ENCODE measurements around the gene MSRB3.

The MSRB3 gene

DNA sequence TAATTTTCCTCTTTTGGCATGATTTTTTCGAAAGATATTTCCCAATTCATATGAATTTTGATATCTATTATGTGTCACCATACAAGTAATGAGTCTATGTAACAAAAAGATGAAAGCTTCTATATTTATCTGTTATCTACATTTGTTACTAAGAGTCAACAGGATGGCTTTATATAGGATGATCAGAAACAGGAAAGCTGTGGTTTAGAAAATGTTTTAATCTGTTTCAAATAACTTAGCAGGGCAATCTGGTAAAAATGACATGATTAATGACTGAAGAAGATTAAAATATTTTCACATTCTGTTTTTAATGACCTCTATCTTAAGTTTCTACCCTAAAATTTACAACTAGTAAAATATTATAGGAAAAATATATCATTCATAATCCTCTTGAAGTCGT is 105.8 kb downstream of the MSRB3 start:
- Histone ChIP-seq H3K27ac (no peak overlapping the region), H3K36me3 (replicated peaks) (no peaks in the 10 kb centered on the region), H3K27me3 (replicated peaks) (no peaks in the 10 kb centered on the region), H3K4me3 (ENCODE audit: low read depth, low read length) (no peak overlapping the region)
- TF ChIP-seq, protein P1, sequence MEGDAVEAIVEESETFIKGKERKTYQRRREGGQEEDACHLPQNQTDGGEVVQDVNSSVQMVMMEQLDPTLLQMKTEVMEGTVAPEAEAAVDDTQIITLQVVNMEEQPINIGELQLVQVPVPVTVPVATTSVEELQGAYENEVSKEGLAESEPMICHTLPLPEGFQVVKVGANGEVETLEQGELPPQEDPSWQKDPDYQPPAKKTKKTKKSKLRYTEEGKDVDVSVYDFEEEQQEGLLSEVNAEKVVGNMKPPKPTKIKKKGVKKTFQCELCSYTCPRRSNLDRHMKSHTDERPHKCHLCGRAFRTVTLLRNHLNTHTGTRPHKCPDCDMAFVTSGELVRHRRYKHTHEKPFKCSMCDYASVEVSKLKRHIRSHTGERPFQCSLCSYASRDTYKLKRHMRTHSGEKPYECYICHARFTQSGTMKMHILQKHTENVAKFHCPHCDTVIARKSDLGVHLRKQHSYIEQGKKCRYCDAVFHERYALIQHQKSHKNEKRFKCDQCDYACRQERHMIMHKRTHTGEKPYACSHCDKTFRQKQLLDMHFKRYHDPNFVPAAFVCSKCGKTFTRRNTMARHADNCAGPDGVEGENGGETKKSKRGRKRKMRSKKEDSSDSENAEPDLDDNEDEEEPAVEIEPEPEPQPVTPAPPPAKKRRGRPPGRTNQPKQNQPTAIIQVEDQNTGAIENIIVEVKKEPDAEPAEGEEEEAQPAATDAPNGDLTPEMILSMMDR (IDR thresholded peaks at IDR 0.05; ENCODE audit: low read depth, low read length, missing control alignments) = no peak
- in situ Hi-C loops (cut with HindIII; ENCODE audit: low pct_ligation_motif_present, low sequenced_read_pairs) = no loop called here
- no peak for DNase-seq

DNA sequence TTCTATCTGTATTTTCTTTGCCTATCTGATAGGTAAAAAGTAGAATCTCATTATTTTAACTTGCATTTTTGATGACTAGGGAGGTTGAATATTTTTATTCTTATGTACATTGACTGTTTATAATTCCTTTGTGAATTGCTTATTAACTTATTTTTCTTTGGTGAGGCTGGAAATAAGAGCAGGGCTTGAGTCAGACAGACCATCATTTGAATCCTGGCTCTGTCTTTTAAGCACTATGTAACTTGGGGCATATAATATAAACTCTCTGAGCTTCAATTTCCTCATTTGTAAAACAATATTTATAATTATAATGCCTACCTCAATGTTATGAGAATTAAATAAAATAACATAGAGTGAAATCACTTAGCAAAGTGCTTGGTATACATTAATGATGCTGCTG is 108.9 kb downstream of the MSRB3 start:
- TF ChIP-seq, protein P1 (IDR thresholded peaks at IDR 0.05; ENCODE audit: low read depth, low read length, missing control alignments) = no peak
- no peak for DNase-seq
- in situ Hi-C loops (cut with HindIII; ENCODE audit: low pct_ligation_motif_present, low sequenced_read_pairs) = no loop called here
- Histone ChIP-seq H3K36me3 (replicated peaks) (no peaks in the 10 kb centered on the region), H3K27ac (no peak overlapping the region), H3K4me3 (ENCODE audit: low read depth, low read length) (no peak overlapping the region), H3K27me3 (replicated peaks) (no peaks in the 10 kb centered on the region)

DNA sequence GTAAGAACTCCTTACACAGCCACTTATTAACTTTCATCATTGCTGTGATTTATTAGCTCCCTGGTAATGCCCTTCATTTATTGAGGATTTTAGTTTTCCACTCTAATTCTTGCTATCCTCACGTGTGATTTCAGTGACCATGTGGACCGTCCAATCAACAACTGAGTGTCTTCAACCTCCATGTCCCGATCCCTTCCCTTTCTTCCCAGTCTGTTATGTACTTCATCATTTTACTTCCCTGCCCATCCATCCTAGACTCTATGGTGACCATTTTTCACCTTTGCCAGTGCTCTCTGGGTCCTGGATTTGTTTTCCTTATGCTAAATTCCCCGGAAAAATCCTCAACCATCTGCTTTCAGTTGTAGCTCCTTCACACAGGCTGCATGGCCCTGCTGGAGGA is 111.0 kb downstream of the MSRB3 start:
- Histone ChIP-seq H3K4me3 (ENCODE audit: low read depth, low read length) (no peak overlapping the region), H3K27me3 (replicated peaks) (no peaks in the 10 kb centered on the region), H3K36me3 (replicated peaks) (no peaks in the 10 kb centered on the region), H3K27ac (no peak overlapping the region)
- no peak for DNase-seq
- TF ChIP-seq, protein P1 (IDR thresholded peaks at IDR 0.05; ENCODE audit: low read depth, low read length, missing control alignments) = no peak
- in situ Hi-C loops (cut with HindIII; ENCODE audit: low pct_ligation_motif_present, low sequenced_read_pairs) = no loop called here

DNA sequence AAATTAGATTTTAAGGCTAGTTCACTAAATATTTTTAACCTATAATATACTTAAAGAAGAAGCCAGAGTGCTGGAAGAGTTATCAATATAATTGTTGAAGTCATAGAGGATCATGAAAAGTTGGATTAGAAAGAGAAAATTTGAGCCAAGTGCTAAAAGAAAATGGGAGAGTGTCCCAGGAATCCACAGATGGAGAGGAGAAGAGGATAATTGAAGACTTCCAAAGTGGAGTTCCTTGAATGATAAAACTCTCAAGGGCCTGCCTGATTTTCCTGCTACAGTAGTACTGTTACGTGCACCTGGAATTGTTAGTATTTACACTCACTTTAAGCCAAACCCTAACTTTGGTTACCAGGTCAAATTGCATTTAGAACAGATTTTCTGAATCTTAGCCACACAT is 113.2 kb downstream of the MSRB3 start:
- no peak overlapping the region for H3K4me3 ChIP-seq (ENCODE audit: low read depth, low read length)
- TF ChIP-seq, protein P1 (IDR thresholded peaks at IDR 0.05; ENCODE audit: low read depth, low read length, missing control alignments) = no peak
- in situ Hi-C loops (cut with HindIII; ENCODE audit: low pct_ligation_motif_present, low sequenced_read_pairs) = no loop called here
- H3K36me3 ChIP-seq (replicated peaks) = no peaks in the 10 kb centered on the region
- H3K27ac ChIP-seq = no peak overlapping the region
- H3K27me3 ChIP-seq (replicated peaks) = no peaks in the 10 kb centered on the region
- no peak for DNase-seq

DNA sequence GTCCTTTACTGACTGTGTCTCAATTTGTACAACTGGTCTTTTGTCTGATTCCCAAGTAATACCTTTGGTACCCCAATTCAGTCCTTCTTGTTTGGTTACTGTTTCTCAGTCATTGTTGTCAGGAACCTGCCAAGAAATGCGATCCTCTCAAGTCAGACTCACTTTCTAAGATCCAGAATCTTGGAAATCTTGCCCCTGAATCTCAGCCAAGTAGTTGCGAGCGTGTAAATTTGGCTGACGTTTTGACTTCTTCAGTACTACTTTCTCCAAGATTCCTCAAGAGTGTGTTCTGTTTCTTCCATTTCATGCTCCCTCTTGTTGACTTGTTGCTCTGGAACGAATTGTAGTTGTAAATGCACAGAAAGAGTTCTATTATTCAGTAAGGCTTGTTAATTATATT is 114.0 kb downstream of the MSRB3 start:
- in situ Hi-C loops (cut with HindIII; ENCODE audit: low pct_ligation_motif_present, low sequenced_read_pairs) = no loop called here
- no peak for DNase-seq
- TF ChIP-seq, protein P1 (IDR thresholded peaks at IDR 0.05; ENCODE audit: low read depth, low read length, missing control alignments) = no peak

DNA sequence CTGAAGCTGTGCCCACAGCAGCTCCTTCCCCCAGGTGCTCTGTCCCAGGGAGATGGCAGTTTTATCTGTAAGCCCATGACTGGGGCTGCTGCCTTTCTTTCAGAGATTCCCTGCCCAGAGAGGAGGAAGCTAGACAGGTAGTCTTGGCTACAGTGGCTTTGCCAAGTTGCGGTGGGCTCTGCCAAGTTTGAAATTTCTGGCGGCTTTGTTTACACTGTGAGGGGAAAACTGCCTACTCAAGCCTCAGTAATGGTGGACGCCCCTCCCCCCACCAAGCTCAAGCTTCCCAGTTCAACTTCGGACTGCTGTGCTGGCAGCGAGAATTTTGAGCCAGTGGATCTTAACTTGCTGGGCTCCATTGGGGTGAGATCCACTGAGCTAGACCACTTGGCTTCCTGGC is 124.7 kb downstream of the MSRB3 start:
- DNase-seq = no peak
- H3K27ac ChIP-seq = no peak overlapping the region
- TF ChIP-seq, protein P1 (IDR thresholded peaks at IDR 0.05; ENCODE audit: low read depth, low read length, missing control alignments) = no peak
- H3K36me3 ChIP-seq (replicated peaks) = no peaks in the 10 kb centered on the region
- H3K4me3 ChIP-seq (ENCODE audit: low read depth, low read length) = no peak overlapping the region
- no peaks in the 10 kb centered on the region for H3K27me3 ChIP-seq (replicated peaks)
- in situ Hi-C loops (cut with HindIII; ENCODE audit: low pct_ligation_motif_present, low sequenced_read_pairs) = no loop called here

More for the DNA sequence above, 114.0 kb downstream of the MSRB3 start:
- H3K4me3 ChIP-seq (ENCODE audit: low read depth, low read length) = no peak overlapping the region
- H3K27me3 ChIP-seq (replicated peaks) = no peaks in the 10 kb centered on the region
- H3K36me3 ChIP-seq (replicated peaks) = no peaks in the 10 kb centered on the region
- no peak overlapping the region for H3K27ac ChIP-seq

All from brain microvascular endothelial cell (primary cell).